GM18505 (cell line): Measurements from ENCODE around the gene UTS2B.

Experiments
- ATAC-seq: cut with Tn5 transposase; IDR thresholded peaks from one replicate; pipeline ENCODE4 v1.9.1; 2021; ENCODE audit not compliant: unreplicated experiment
- POLR2A ChIP-seq: IDR thresholded peaks from 4 replicates; pipeline ENCODE4 v1.6.1; 2011; ENCODE audit warnings: borderline replicate concordance; ENCODE audit not compliant: insufficient read depth, insufficient read length; ENCODE audit errors: extremely low read depth

The UTS2B gene

GRCh38 chr3:191343913-191344312 is 13.6 kb upstream of the UTS2B start:
- TF ChIP-seq POLR2A, result no peak
- no peak for ATAC-seq

- no peak for ATAC-seq
- TF ChIP-seq POLR2A, result no peak
Measured at GRCh38 chr3:191343115-191343514, 12.8 kb upstream of the UTS2B start.

- no peak for ATAC-seq
- no peak for TF ChIP-seq POLR2A
Measured at GRCh38 chr3:191342411-191342810, 12.1 kb upstream of the UTS2B start.

- no peak for TF ChIP-seq POLR2A
- no peak for ATAC-seq
Measured at GRCh38 chr3:191342006-191342405, 11.7 kb upstream of the UTS2B start.

GRCh38 chr3:191340966-191341365 is 10.6 kb upstream of the UTS2B start:
- no peak for ATAC-seq
- no peak for TF ChIP-seq POLR2A

- ATAC-seq, result no peak
Measured at GRCh38 chr3:191340351-191340750, 10.0 kb upstream of the UTS2B start.

GRCh38 chr3:191339316-191339917 is 9.1 kb upstream of the UTS2B start:
- no peak for TF ChIP-seq POLR2A
- no peak for ATAC-seq

More at GRCh38 chr3:191340351-191340750, 10.0 kb upstream of the UTS2B start:
- no peak for TF ChIP-seq POLR2A

- no peak for TF ChIP-seq POLR2A
- ATAC-seq, result no peak
Measured at GRCh38 chr3:191338177-191338488, 7.8 kb upstream of the UTS2B start.

GRCh38 chr3:191336833-191337232 is 6.5 kb upstream of the UTS2B start:
- no peak for ATAC-seq
- TF ChIP-seq POLR2A, result no peak

GRCh38 chr3:191334346-191334893 is 4.1 kb upstream of the UTS2B start:
- ATAC-seq, result no peak
- no peak for TF ChIP-seq POLR2A

- no peak for ATAC-seq
- TF ChIP-seq POLR2A, result no peak
Measured at GRCh38 chr3:191333298-191333880, 3.1 kb upstream of the UTS2B start.

- ATAC-seq, result no peak
- no peak for TF ChIP-seq POLR2A
Measured at GRCh38 chr3:191331388-191331787, 1.1 kb upstream of the UTS2B start.

- TF ChIP-seq POLR2A, result no peak
- no peak for ATAC-seq
Measured at GRCh38 chr3:191330530-191331048, 263 bp upstream of the UTS2B start.

GRCh38 chr3:191328962-191329653 is 1.2 kb downstream of the UTS2B start, which contains the start of gene CCDC50:
Gene CCDC50, plus strand, starts transcription at chr3:191329394. Its CDS starts 281 bp downstream, at chr3:191329675.
- peak; percentile 70 for TF ChIP-seq POLR2A
- peak; percentile 86 for ATAC-seq
